ENCODE measurements around the gene FAM47E. TPM values are rescaled to one million over a fixed set of nuclear protein-coding genes. Genes with fewer than 3 reads are reported as not detected.

The FAM47E gene
- total and polyA plus RNA-seq, 2 donors (not counting 1 experiment from before 2014, with no cell fraction given): 0.15 to 1.3 TPM

- no peak for ATAC-seq (ENCODE audit: low read depth)
- H3K36me3 ChIP-seq (replicated peaks in 1 of 2; ENCODE audit: control extremely low read depth in 1 of 2, control insufficient read depth in 1 of 2, extremely low read depth in 1 of 2, insufficient read depth in 2 of 2, low read length in 1 of 2): no peaks in the 10 kb centered on the region
- H3K4me3 ChIP-seq (ENCODE audit: control extremely low read depth in 1 of 5, extremely low read depth in 1 of 5, insufficient read depth in 1 of 5, low read depth in 2 of 5, low read length in 4 of 5): no peak overlapping the region
- Mint-ChIP-seq H3K27ac (no peak overlapping the region), H3K4me3 (no peak overlapping the region), H3K9me3 (ENCODE audit: insufficient read depth) (no peaks in the 10 kb centered on the region), H3K27me3 (peaks cover 17% of the 10 kb centered on the region), H3K4me1 (no peaks in the 10 kb centered on the region)
- H2AFZ ChIP-seq (ENCODE audit: insufficient read depth, low read depth, low read length, poor library complexity, severe bottlenecking): no peak overlapping the region
- DNase-seq: no peak
- TF ChIP-seq CTCF (IDR thresholded peaks at IDR 0.05) (no peak), EZH2 (IDR thresholded peaks at IDR 0.05; ENCODE audit: borderline replicate concordance, insufficient read depth, low read depth, low read length, poor library complexity, severe bottlenecking) (no peak)
- H3K27ac ChIP-seq (ENCODE audit: low read length in 2 of 2): no peak overlapping the region
- POLR2A ChIA-PET: no interaction called here
- H3K4me1 ChIP-seq (ENCODE audit: control insufficient read depth in 2 of 2, insufficient read depth in 2 of 2, low read length in 2 of 2): no peaks in the 10 kb centered on the region
- H3K4me2 ChIP-seq (replicated peaks; ENCODE audit: low read depth, low read length, poor library complexity, severe bottlenecking): no peak overlapping the region
- no peaks in the 10 kb centered on the region for H4K20me1 ChIP-seq (ENCODE audit: control insufficient read depth, insufficient read depth, low read length, poor library complexity, severe bottlenecking)
- peaks cover 0 to 6% (median 1%) of the 10 kb centered on the region in 4 experiments for H3K27me3 ChIP-seq (replicated peaks in 1 of 4; ENCODE audit: control extremely low read depth in 1 of 4, control insufficient read depth in 3 of 4, insufficient read depth in 4 of 4, low read length in 3 of 4)
- 90% methylated on average over 2 of the region's 9 CpGs for WGBS (ENCODE audit: insufficient coverage)
- no peaks in the 10 kb centered on the region for H3K9me3 ChIP-seq (ENCODE audit: control extremely low read depth in 1 of 3, control insufficient read depth in 2 of 3, insufficient read depth in 1 of 3, low read length in 2 of 3)
- H3K9ac ChIP-seq (ENCODE audit: low read length): no peak overlapping the region
- CTCF ChIA-PET: no interaction called here
- no peaks in the 10 kb centered on the region for H3K79me2 ChIP-seq (ENCODE audit: control insufficient read depth, insufficient read depth, low read length)
- intact Hi-C loops (cut with micrococcal nuclease): no loop called here
These were observed 25.3 kb downstream of the FAM47E start for GRCh38 chr4:76276813-76277212.

GRCh38 chr4:76277667-76278066, 26.1 kb downstream of the FAM47E start:
- no CpG with 5 or more reads among the region's 1 CpG for WGBS (ENCODE audit: insufficient coverage)
- H3K4me3 Mint-ChIP-seq: no peak overlapping the region

More at GRCh38 chr4:76277667-76278066, 26.1 kb downstream of the FAM47E start:
- intact Hi-C loops (cut with micrococcal nuclease): no loop called here
- TF ChIP-seq CTCF (IDR thresholded peaks at IDR 0.05) (no peak), EZH2 (IDR thresholded peaks at IDR 0.05; ENCODE audit: borderline replicate concordance, insufficient read depth, low read depth, low read length, poor library complexity, severe bottlenecking) (no peak)
- Mint-ChIP-seq H3K4me1 (no peaks in the 10 kb centered on the region), H3K9me3 (ENCODE audit: insufficient read depth) (no peaks in the 10 kb centered on the region), H3K27ac (no peak overlapping the region), H3K27me3 (peaks cover 12% of the 10 kb centered on the region)
- H3K4me1 ChIP-seq (ENCODE audit: control insufficient read depth in 2 of 2, insufficient read depth in 2 of 2, low read length in 2 of 2): no peaks in the 10 kb centered on the region
- H2AFZ ChIP-seq (ENCODE audit: insufficient read depth, low read depth, low read length, poor library complexity, severe bottlenecking): no peak overlapping the region
- H3K9ac ChIP-seq (ENCODE audit: low read length): no peak overlapping the region
- H4K20me1 ChIP-seq (ENCODE audit: control insufficient read depth, insufficient read depth, low read length, poor library complexity, severe bottlenecking): no peaks in the 10 kb centered on the region
- peaks cover 0 to 6% (median 1%) of the 10 kb centered on the region in 4 experiments for H3K27me3 ChIP-seq (replicated peaks in 1 of 4; ENCODE audit: control extremely low read depth in 1 of 4, control insufficient read depth in 3 of 4, insufficient read depth in 4 of 4, low read length in 3 of 4)
- CTCF ChIA-PET: no interaction called here
- ATAC-seq (ENCODE audit: low read depth): no peak
- H3K79me2 ChIP-seq (ENCODE audit: control insufficient read depth, insufficient read depth, low read length): no peaks in the 10 kb centered on the region
- no peak for DNase-seq
- H3K4me2 ChIP-seq (replicated peaks; ENCODE audit: low read depth, low read length, poor library complexity, severe bottlenecking): no peak overlapping the region
- H3K9me3 ChIP-seq (ENCODE audit: control extremely low read depth in 1 of 3, control insufficient read depth in 2 of 3, insufficient read depth in 1 of 3, low read length in 2 of 3): no peaks in the 10 kb centered on the region
- POLR2A ChIA-PET: no interaction called here
- H3K36me3 ChIP-seq (replicated peaks in 1 of 2; ENCODE audit: control extremely low read depth in 1 of 2, control insufficient read depth in 1 of 2, extremely low read depth in 1 of 2, insufficient read depth in 2 of 2, low read length in 1 of 2): no peaks in the 10 kb centered on the region
- H3K4me3 ChIP-seq (ENCODE audit: control extremely low read depth in 1 of 5, extremely low read depth in 1 of 5, insufficient read depth in 1 of 5, low read depth in 2 of 5, low read length in 4 of 5): no peak overlapping the region
- no peak overlapping the region for H3K27ac ChIP-seq (ENCODE audit: low read length in 2 of 2)
